HG03025 (cell line): Measurements from ENCODE around the gene CDK7.

Source experiments
- ATAC-seq: cut with Tn5 transposase; IDR thresholded peaks from one replicate; pipeline ENCODE4 v1.9.1; 2021; ENCODE audit warnings: mild to moderate bottlenecking, moderate library complexity; ENCODE audit not compliant: unreplicated experiment, low FRiP score

CDK7 gene

DNA sequence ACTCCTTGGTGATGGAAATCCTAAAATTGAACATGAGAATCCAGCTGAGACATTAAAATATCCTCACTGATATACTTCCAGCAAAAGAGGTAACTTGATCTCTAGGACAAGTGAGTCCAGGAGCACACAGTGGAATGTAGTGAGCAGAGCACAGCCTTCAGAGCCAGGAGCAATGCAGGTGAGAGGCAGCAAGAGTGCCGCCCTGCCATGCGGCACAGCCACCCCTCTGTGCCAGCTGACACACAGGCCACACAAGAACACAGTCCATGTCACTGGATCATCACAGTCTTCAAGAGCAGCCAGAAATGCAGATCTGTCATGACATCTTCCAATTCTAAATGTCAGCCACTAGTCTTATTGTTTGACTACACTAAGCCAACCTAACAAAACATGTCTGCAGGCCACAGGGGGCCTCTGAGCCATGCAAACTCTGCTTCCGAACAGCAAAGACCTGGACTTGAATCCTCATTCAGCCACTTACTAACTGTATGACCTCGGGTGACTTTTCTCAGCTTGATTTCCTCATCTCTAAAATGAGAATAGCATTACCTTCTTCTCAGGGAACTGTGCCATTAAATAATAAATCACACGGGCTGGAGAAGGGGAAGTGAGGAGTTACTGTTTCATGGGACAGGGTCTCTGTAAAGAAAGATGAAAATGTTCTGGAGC, 50.9 kb downstream of the CDK7 start:
- ATAC-seq, result no peak

DNA sequence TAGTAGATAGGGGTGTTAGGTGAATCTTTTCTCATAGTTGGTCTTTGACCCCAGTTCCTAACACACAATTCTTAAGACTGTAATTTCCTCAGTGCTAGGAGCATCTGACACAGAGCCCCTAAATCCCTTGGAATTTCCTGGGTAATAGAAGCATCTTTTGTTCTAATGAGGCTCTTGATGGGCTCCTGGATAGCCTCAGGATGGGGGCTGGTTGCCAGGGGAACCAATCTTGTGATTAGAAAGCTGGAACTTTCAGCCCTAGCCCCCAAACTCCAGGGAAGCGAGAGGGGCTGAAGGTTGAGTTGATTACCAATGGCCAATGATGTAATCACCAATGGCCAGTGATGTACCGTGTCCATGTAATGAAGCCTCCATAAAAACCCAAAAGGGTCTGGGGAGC, 53.4 kb downstream of the CDK7 start:
- ATAC-seq, result no peak

DNA sequence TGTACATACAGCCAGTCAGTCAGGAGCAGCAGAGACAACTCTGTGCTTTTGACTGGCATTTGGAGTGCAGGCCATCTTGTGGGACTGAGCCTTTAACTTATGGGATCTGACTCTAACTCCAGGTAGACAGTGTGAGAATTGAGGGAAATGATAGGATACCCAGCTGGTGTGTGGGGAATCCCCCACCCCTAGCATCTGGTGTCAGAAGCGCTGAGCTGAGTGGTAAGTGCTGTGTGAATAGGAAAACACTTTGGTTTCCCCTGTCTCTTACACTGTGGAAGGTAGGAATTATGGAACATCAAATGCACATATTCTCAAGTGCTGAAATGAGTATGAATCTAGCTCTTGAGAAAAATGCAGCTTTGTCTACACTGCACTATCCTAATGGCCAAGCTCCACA, 54.0 kb downstream of the CDK7 start:
- no peak for ATAC-seq

DNA sequence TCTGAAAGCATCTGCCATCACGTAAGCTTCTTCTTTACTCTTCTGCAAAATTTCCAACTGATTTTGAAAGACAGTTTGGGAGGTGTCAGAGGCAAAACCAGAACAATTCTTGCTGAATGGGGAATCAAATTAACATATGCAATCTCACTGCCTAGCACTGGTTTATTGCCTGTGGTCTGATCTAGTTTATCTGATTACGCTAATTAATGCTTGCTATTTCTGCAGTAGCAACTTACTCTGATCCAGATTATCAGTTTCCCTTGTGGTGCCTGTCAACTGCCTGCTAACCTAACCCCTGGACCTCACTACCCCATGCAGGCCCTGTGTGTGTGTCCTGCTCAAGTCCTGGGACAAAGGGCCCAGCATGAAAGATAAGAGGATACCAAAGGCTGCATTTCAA, 57.6 kb downstream of the CDK7 start:
- no peak for ATAC-seq

DNA sequence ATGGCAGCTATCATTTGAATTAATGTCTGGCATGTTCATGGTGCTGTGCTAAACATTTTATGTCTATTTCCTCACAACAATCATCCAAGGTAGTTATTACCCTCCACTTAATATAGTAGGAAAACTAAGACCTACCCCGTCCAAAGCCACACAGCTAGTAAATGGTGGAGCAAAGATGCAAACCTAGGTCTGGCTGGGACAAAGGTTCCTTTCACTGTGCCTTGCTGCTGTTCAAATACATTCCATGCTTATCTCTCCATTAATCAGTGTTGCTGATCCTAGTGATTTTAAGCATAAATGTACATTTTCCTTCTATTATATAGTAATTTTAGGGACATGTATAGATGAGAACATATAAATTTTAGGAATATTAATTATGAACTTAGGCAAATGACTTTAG, 59.2 kb downstream of the CDK7 start:
- no peak for ATAC-seq

DNA sequence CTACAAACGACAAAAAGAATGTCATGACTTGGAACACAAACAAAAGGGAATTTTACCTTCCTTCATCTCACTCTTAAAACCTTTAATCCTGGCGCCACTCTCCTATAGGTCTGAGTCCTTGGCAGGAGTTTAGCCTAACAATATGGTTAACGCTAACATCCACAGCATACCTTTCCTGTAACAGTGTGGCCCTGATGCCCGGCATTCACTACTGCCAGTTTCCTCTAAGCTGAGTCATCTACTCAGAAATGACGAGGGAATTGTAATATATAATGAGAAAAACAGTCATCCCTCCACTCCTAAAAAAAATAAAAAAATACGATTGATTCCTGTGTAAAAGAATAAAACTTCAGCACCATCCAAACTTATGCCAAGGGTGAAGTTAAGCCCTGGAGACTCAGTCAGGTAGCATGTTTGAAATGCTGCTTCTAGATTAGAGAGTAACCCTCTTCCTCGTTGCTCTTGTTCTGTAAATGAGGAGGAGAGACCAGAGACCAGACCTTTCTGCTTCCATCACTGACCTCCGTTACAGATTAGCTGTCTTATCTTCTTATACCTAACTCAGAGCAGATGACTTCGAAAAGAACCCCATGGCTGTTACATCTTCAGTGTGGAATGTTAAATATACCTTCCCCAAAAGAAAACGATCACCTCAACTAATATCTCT, 60.5 kb downstream of the CDK7 start:
- no peak for ATAC-seq

DNA sequence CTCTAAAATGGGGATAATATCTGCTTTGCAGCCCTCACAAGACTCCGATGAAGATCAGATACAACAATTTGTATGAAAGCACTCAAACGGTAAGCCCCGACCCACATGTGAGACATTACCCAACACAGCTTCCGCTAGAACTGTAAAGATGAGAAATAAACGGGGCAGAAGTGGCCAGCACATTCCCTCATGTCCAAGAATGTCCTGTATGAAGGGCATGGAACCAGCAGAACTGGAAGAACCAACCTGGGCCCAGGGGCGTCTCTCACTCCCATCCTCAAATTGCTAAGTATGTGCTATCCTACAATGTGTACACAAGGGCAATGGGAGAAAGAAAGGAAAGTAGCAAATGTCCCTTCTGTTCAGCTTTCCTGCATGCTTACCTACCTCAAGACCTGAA, 64.9 kb downstream of the CDK7 start:
- no peak for ATAC-seq

DNA sequence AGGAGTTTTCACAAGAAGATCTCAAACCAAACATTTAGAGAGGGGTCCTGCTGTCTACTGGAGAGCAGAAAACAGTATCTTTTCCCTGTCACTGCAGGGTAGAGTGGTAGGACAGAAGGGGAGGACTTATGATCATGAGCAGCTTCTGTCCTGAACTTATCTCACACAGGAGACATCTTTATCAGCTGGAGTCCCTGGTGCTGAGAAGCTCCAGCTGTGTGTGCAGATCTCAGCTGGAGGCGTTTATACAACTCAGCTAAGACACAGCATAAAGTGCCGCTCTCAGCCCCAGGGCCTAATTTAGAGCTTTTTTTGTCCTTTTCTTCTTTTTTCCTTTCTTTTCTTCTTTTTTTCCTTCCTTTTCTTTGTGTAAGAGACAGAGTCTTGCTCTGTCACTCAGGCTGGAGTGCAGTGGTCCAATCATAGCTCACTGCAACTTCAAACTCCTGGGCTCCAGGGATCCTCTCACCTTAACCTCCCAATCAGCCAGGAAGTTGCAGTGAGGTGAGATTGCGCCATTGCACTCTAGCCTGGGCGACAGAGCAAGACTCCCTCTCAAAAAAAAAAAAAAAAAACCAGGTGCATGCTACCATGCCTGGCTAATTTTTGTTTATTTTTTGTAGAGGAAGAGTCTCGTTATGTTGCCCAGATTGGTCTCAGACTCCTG, 66.0 kb downstream of the CDK7 start:
- ATAC-seq, result no peak

DNA sequence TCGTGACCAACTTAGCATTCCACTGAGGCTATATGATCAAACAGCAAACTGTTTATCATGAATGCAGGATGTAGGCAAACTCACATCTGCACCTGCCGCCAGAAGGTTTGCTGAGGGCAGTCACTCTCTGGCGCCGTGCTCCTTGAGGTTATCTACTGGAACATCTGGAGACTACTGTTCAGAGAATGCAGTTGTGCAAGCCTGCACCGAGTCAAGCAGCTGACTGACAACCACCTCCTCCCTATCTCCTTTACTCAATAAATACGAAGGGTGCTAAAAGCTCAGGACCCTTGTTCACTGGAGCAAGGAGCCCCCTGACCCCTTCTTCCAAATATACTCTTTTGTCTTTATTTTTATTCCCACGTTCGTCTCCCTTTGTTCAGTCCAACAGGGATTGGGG, 70.8 kb downstream of the CDK7 start:
- ATAC-seq, result no peak

DNA sequence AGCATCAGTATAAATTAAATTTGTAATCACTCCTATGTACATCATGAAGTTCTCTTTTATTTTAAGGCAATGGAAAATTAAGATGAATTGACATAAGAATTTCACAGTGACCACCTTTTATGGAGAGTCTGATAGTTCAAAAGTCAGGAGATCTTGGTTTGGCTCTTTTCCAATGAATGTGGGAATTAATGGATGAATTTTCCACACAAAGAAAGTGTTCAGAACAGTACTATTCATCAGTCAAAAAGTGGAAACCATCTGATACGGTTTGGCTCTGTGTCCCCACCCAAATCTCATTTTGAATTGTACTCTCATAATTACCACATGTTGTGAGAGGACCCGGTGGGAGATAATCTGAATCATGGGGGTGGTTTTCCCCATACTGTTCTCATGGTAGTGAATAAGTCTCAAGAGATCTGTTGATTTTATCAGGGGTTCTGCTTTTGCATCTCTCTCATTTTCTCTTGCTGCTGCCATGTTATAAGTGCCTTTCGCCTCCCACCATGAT, 73.4 kb downstream of the CDK7 start:
- no peak for ATAC-seq

DNA sequence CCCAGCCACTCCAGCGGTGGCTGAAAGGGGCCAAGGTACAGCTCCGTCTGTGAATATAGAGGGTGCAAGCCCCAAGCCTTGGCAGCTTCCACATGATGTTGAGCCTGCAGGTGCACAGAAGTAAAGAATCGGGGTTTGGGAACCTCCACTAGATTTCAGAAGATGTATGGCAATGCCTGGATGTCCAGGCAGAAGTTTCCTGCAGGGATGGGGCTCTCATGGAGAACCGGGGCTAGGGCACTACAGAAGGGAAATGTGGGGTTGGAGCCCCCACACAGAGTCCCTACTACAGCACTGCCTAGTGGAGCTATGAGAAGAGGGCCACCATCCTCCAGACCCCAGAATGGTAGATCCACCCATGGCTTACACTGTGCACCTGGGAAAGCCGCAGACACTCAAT, 74.7 kb downstream of the CDK7 start:
- no peak for ATAC-seq

DNA sequence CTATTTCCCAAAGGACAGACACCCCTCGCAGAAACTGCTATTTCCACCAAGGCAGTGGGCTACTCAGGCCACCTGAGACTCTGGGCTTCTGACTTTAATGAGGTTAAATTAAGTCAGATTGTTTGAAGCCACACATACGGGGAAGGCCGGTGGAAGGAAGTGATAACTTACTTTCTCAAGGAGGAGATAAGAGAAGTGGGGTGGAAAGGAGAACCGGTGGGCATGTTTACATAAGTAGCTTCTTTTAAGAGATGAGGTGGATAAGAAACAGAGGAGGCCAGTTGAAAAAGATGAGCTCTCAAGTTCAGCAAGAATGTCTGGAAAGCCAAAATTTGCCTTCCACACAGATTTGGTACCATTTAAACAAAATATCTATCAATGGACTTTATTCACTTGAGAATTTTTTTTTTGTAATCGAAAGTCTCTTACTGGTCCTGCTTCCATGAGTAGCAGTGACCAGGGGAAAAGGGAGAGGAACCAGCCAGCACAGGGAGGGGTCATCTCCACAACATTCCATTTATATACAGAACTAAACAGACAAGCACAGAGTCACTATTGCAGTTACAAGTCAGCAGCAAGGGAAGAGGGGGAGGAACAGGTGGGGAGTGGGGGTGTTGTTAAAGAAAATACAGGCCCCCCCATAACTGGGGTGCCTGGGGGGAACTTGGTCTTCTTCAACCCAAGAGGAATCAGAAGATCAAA, 77.9 kb downstream of the CDK7 start:
- no peak for ATAC-seq

DNA sequence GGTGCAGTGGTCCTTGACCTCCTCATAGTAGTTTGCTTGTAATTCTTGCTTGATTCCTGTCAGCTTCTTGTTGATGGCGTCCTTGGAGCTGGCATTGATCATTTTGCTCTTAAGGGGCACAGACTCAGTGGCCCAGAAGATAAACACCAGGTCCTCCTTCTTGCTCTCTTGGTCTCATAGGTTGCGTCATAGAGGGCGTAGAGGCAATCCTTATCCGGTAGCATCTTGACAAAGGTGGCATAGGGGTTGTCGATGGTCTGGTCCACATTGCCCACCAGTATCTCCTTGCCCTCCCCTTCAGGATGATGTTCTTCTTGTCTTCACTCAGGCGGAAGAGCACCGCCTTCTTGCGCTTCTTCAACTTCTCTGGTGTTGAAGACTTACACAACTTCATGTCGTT, 78.7 kb downstream of the CDK7 start:
- no peak for ATAC-seq

DNA sequence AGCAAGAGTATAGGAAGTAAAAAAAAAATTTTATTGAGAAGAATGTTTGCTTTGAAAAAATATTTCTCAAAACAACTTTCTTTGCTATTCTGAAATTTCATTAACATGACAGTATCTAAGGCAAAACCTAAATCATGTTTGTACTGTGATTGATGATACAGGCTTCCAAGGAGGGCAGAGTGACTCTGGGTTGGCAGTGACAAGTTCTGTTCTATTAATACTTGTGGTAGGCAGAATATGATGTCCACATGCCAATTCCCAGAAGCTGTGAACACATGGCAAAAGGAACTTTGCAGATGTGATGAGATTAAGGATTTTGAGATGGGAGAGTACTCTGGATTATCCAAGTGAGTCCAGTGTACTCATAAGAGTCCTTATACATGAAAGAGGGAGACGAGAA, 81.3 kb downstream of the CDK7 start:
- no peak for ATAC-seq

DNA sequence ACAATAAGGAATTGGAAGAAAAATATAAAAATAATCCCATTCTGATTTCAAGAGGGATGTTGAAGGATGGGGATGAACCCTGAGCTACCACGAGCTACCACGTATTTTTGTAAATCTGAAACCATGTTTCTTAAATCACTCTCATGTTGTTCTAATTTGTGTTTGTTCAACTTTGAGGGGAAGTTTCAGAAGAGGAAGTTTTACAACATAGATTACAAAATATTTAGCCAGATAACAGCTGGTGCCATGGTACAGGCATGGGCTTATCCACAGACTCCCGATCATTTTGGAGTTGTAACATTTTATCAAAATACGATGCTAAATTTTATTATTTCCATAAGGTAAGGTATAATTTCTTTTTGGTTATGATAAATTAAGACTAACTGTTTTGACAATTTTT, 82.7 kb downstream of the CDK7 start:
- no peak for ATAC-seq

DNA sequence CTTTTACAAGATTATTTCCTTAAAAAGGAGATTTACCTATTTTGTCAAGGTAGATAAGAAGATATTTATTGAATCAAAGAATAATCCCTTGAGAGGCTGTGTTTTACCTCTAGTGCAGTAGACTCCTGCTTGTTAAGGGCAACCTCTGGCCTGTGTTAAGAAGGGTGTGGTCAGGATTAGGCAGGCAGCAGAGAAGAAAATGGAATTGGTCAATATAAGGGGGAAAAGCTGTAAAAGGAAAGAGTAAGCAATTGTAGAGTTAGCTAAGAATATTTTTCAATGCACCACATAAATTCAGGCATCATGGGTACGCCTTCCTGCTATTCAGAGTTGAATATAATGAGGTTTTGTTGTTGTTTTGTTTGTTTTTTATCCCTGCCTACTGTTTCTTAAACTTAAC, 91.7 kb downstream of the CDK7 start:
- no peak for ATAC-seq
